Measurements from ENCODE around the gene DNAJC5. TPM values are rescaled to one million over a fixed set of nuclear protein-coding genes. Genes with fewer than 3 reads are reported as not detected.

DNAJC5 gene
- total RNA-seq, 1 experiment from 2014 or later: 28.5 TPM

- DNase-seq (ENCODE audit: low spot score): peak; percentile 78
- Mint-ChIP-seq H3K27ac (no peak overlapping the region; the same call in 1 of the 2 replicates), H3K9me3 (no peaks in the 10 kb centered on the region), H3K4me3 (peak overlapping the region; percentile 76), H3K4me1 (peaks cover 20% of the 10 kb centered on the region), H3K36me3 (peaks cover 9% of the 10 kb centered on the region), H3K27me3 (ENCODE audit: low read depth) (no peaks in the 10 kb centered on the region)
- peak; percentile 71 for ATAC-seq
- ChIA-PET CTCF (interaction anchor here (0.8 to 5.0 kb wide), 7 partner anchors 15 to 182 kb away, joined by 4 to 54 read pairs (median 6); partner anchors contain the start of genes LKAAEAR1, PRPF6 and SAMD10), POLR2A (interaction anchor here (0.6 to 1.5 kb wide), 6 partner anchors 15 to 1340 kb away, joined by 3 to 4 read pairs (median 3); partner anchors contain the start of genes SAMD10 and TPD52L2)
- TF ChIP-seq ATF3 (CRISPR knock-in tag; conservative IDR thresholded peaks at IDR 0.05) (no peak), PREB (CRISPR knock-in tag; IDR thresholded peaks at IDR 0.05; ENCODE audit: borderline replicate concordance) (no peak), ZNF263 (CRISPR knock-in tag; IDR thresholded peaks at IDR 0.05; ENCODE audit: low read depth) (no peak), ATF2 (CRISPR knock-in tag; IDR thresholded peaks at IDR 0.05; ENCODE audit: borderline replicate concordance, low read depth) (no peak), RELA (CRISPR knock-in tag; IDR thresholded peaks at IDR 0.05; ENCODE audit: borderline replicate concordance) (0 out of 2 replicates have a peak, but pooled peaks have one; percentile 36), CBFB (CRISPR knock-in tag; IDR thresholded peaks at IDR 0.05; ENCODE audit: low read depth) (no peak), STAT6 (CRISPR knock-in tag; conservative IDR thresholded peaks at IDR 0.05; ENCODE audit: low read depth) (no peak), FOXP1 (CRISPR knock-in tag; IDR thresholded peaks at IDR 0.05; ENCODE audit: borderline replicate concordance) (peak; percentile 36; the same call in 1 of the 2 replicates), HMGA2 (CRISPR knock-in tag; IDR thresholded peaks at IDR 0.05) (no peak), ZMAT4 (CRISPR knock-in tag; IDR thresholded peaks at IDR 0.05) (no peak), NR3C1 (CRISPR knock-in tag; conservative IDR thresholded peaks at IDR 0.05; ENCODE audit: low read depth) (no peak), IRF1 (CRISPR knock-in tag; IDR thresholded peaks at IDR 0.05) (no peak), FOXK1 (CRISPR knock-in tag; IDR thresholded peaks at IDR 0.05) (peak; percentile 58; the same call in 1 of the 2 replicates), E2F4 (CRISPR knock-in tag; IDR thresholded peaks at IDR 0.05; ENCODE audit: borderline replicate concordance, low read depth) (no peak), SMAD3 (CRISPR knock-in tag; IDR thresholded peaks at IDR 0.05; ENCODE audit: borderline replicate concordance) (no peak), E2F1 (CRISPR knock-in tag; IDR thresholded peaks at IDR 0.05) (no peak), USF1 (CRISPR knock-in tag; IDR thresholded peaks at IDR 0.05) (no peak), ZNF396 (CRISPR knock-in tag; IDR thresholded peaks at IDR 0.05; ENCODE audit: borderline replicate concordance) (no peak), ZNF138 (CRISPR knock-in tag; conservative IDR thresholded peaks at IDR 0.05) (no peak), NR2C2 (CRISPR knock-in tag; IDR thresholded peaks at IDR 0.05) (no peak), ZBTB43 (CRISPR knock-in tag; IDR thresholded peaks at IDR 0.05) (peak; percentile 36; the same call in 1 of the 2 replicates), CTCF (IDR thresholded peaks at IDR 0.05) (no peak)
These were observed 62.2 kb downstream of the DNAJC5 start for GRCh38 chr20:63957004-63957689.
